GM21528 (cell line): ENCODE data around the gene CTDSP2.
A peak's percentile ranks its signal among the peaks of the same experiment; 100 is the strongest.
"Not testable (repeated sequence)": the region's sequence is repeated elsewhere in the genome, so short reads cannot be mapped to it uniquely, and the experiment has no call there.

Experiments
- ATAC-seq: cut with Tn5 transposase; IDR thresholded peaks from one replicate; pipeline ENCODE4 v1.9.1; 2021; ENCODE audit warnings: mild to moderate bottlenecking, moderate library complexity; ENCODE audit not compliant: unreplicated experiment, low FRiP score

CTDSP2 gene

GRCh38 chr12:57854965-57855364, 8.4 kb upstream of the CTDSP2 start:
- ATAC-seq: no peak

DNA sequence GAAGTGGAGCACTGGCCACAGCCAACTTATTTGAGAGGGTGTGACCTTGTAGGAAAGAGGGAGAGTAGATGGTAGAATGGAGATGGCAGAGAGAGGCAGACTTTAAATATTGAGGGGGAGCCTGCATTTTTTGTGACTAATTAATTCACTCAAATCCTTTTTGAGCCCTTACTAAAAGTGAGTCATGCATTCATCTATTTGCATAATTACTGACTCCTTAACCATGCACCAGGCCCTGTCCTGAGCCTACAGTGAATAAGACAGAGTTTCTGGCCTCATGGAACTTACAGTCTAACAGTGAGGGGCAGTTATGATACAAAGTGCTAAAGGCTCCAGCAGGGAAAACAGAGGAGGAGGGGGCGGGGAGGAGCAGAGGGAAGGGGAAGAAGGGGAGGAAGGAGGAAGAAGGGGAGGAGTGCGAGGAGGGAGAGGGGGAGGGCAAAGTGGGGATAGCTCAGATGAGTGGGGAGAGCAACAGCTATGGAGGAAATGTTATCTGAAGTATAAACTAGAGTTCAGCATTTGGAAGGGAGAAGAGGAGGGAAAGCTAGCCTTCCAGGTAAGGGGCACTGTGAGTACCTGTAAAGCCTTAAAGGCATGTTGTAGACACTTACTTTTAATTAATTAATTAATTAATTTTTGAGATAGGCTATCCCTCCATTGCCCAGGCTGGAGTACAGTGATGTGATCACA, 7.5 kb upstream of the CTDSP2 start:
- no peak for ATAC-seq

- ATAC-seq: no peak
Observed at GRCh38 chr12:57852620-57853500, 6.3 kb upstream of the CTDSP2 start.

- no peak for ATAC-seq
Observed at GRCh38 chr12:57852200-57852599, 5.7 kb upstream of the CTDSP2 start.

DNA sequence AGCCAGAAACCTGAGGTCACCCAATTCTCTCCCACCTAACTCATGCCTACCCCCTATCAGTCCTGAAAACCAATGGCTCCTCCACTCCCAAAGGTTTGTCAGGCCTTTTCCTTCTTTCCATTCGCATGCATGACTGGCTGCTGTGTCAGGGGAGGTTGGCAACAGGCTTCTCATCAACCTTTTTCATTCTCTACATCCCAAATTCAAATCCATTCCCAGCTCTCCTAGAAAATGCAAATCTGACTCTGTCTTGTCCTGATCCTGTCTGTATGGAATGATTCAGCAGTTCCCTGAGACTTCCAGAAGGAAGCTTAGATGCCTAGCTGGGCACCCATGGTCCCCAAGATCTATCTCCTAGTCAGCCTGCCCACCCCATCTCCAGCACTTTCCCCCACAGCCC, 5.0 kb upstream of the CTDSP2 start:
- no peak for ATAC-seq

- no peak for ATAC-seq
Observed at GRCh38 chr12:57850854-57851430, 4.4 kb upstream of the CTDSP2 start.

GRCh38 chr12:57849447-57849846, 2.9 kb upstream of the CTDSP2 start:
- not testable (repeated sequence) for ATAC-seq

DNA sequence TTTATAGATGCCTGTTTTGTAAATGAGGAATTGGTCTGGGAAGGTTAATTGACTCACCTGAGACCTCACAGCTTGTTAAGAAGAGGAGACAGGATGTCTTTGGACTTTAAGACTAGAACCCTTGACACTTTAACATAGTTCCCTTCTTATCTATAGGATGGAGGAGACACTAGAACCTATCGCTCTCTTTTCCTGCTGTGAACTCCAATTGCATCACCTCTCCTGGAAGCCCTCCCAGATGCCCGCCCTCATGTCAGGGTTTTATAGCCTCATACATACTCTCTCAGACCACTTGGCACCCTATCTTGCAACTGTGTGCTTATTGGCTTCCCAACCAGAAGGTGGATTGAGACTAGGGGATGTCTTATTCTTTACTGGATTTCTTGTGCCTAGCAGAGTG, 2.5 kb upstream of the CTDSP2 start:
- no peak for ATAC-seq

DNA sequence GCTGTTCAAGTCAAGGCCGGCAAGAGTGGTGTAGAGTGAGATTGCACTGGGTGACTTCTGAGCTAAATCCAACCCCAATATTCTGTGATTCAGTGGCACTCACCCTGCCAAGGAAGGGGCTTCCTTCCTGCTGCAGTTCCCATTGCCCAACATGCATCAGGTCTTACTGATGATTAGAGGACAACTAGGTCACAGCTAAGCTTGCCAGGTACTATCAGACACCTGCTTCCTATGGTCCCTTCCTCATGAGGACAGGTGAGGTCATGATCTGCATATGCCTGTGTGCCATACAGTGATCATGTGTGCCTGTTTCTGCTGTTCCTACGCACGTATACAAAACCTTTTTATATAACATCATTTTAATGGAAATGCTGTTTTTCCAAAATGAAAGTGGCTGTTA, 1.7 kb upstream of the CTDSP2 start:
- ATAC-seq: no peak

GRCh38 chr12:57846285-57846576, 298 bp downstream of the CTDSP2 start:
- ATAC-seq: peak; percentile 18

DNA sequence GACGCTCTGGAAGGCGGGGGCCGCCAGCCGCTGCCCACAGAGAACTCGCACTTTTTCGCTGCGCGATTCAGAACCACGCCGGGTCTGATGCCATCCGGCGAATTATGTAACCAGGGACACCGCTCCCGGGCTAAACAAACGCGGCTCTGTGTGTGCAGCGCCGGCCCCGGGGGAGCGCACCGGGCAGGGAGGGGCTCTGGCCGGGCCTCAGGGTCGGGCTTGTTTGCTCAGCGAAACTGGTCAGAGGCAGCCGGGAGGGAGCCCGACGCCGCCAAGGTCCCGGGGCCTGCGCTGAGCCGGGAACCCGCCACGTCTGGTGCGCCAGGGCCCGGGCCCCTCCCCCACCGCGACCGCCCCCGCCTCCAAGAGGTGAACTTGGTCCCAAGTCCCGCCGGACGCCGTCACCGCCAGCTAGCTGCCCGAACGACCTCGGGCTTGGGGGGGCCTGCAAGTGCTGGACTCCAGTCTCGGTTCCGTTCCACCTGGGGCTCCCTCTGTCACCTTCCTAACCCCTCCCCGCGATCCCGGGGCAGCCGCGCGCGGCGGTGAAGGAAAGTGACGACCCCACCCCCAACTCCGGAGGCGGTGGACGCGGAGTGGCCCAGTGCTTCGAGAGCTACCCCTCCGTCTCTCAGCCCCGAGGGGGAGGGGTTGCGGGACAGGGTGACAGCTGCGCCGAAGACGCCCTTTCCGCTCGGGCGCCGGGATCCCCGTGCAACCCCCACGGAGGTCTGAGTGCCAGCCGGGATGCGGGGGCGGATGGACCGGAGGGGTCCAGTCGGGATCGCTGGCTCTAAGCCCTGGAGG, 848 bp downstream of the CTDSP2 start:
- peak; percentile 30 for ATAC-seq

DNA sequence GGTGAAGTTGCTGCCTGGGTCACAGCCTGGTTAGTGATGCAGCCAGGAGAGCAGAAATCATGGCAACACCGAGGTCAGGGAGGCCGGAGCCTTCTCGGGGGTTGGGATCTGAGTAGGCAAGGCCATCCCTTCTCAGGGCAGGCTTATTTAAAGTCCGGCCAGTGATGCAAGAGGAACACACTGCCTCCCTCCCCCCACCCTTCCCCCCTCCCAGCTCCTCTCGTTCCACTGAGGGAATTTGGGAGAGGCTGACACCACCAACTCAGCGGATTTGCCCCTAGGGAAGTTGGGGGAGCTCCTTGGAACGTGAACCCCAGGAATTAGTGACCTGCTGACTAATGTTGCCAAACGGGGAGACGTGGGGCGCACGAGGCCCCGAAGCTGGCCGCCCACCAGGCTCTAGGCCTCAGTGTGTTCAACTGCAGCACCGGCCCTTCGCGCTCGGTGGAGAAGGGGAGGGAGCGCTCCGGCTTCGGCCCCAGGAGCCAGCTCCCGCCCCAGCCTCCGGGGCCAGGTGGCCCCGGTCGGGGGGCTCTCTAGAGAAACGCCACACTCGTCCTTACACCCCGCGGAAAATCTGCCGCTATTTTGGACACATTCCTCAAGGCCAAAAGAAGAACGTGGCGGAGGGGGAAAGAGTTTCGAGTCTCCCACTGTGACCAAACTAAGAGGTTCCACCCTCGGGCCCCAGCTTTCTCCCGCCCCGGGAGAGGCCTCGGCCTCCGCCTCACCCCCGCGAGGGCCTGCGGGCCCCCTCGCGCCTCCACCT, 1.6 kb downstream of the CTDSP2 start:
- ATAC-seq: peak; percentile 23

- no peak for ATAC-seq
Observed at GRCh38 chr12:57842342-57843294, 3.9 kb downstream of the CTDSP2 start.

DNA sequence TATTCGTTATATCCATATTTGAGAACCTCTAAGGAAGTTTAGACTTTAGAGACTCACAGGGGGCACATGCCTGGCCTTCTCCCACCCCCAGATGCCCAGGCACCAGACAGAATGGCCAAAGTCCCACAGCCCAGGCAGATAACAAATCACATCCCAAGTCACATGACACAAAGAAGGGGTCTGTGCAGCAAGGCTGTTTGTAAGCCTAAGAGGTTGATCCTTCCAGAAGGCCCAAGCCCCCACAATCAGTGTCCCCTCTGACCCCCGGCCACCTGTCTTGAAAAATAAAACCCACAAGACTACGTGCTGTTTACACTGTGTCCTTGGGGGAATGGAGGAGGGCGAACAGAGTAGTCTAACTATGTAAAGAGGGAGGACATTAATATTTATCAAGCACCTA, 5.1 kb downstream of the CTDSP2 start:
- no peak for ATAC-seq

GRCh38 chr12:57840726-57841125, 5.8 kb downstream of the CTDSP2 start:
- ATAC-seq: no peak

DNA sequence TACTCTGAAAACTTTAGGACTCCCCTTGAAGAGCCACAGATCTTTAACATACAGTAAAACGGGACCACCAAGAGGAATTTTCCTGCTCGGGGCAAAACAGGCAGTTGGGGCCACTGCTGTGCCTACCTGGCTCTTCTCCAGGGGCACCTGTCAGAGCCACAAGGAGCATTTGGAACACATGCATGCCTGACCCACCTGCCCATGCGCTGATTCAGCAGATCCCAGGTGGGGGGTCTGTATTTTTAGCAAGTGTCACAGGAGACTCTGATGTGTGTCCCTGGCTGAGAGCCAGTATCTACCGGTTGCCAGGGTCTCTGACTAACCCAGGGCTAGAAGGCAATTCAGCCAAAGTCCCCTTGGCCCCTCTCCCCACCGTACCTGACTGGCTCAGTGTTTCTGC, 6.5 kb downstream of the CTDSP2 start:
- ATAC-seq: no peak

DNA sequence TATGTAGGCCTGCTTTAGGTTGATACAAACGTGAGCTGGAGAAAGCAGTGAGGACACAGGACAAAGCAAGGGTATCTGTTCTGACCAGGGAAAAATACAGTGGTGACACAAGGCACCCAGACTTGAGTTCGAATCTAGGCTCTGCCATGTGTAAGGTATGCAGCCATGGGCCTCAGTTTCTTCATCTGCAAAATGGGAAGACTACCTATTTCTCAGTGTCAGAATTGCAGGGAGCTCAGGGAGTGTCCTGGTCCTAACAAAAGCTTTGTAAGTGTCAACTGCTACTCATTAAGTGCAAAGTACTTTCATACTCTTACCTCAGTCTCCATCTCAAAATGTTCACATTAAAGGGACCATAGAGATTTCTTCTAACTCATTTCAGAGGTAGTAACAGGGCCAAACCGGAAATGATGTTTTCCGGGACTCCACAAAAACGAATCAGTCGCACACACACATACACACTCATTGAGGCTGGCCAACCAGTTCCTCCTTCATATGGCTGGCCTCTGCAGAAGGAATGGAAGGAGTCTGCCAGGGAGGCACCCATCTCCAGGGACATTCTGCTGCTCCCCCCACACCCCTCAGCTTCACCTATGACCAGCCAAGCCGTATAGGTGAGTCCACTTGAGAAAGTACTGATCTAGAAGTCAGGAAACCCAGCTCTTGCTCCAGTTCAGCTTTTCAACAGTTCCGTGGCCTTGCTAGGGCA, 7.8 kb downstream of the CTDSP2 start:
- no peak for ATAC-seq

DNA sequence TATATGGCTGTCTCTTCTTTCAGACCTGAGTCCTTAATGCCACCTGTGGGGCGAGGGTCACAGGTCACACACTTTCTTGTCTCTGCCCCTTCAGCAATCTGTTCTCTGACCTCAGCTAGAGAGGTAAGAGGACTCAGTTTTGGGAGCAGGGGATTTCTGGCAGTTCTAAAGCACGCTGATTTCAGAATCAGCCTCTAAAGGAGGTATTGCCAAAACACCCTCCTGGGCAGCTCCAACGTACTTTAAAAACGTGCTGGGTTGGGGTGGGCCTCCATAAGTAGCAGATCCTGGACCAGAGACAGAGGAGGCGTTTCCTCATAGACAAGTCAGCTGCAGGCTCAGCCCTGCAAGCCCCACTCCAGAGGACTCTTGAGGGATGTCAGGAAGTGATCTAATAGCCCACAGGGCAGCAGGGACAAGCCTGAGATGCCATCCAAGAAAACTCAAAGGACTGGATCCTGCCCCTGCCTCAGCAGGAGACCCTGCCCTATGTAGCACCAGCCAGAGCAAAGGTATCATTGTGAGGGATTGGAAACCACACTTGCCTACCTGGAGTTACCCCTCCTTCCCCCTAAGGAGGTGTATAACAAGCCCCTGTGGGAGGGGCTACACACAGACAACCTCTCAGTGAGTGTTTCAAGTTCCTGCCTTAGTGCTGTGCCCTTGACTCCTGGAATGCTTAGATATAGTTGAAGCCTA, 8.5 kb downstream of the CTDSP2 start:
- ATAC-seq: no peak
